ENCODE results near the gene TMEM94.

- TF ChIP-seq CTCF (IDR thresholded peaks at IDR 0.05; ENCODE audit: low read length) = no peak
- TF ChIP-seq EZH2 (IDR thresholded peaks at IDR 0.05; ENCODE audit: borderline replicate concordance, low read length) = no peak
These were observed 38.0 kb downstream of the TMEM94 start for GRCh38 chr17:75494326-75494877.

All from OCI-LY1 (cell line).